HCT116 (cell line): ENCODE results near the gene FCRLB. TPM values are rescaled to one million over a fixed set of nuclear protein-coding genes. Genes with fewer than 3 reads are reported as not detected.
"Not testable (repeated sequence)": the region's sequence is repeated elsewhere in the genome, so short reads cannot be mapped to it uniquely, and the experiment has no call there.

ENCODE experiments used
- ATAC-seq: fragments of 200-7000 bp; cut with Tn5 transposase; 2 replicates; pipeline ENCODE4 v1.9.1; 2020; ENCODE audit warnings: mild to moderate bottlenecking, moderate library complexity
- BruUV-seq: library from RNA; stranded (reverse); fragments of 400-500 nt; replicated peaks from 2 replicates; lab custom pipeline; 2021; lab: Mats Ljungman, UMichigan
- CTCF ChIA-PET: fragments of 300-600 bp; sonication (Branson Sonifier 250); formaldehyde crosslinking; loops from one replicate; lab custom pipeline; 2021; ENCODE audit warnings: antibody characterized with exemption; lab: Charles Lee
- POLR2A ChIA-PET: fragments of 300-600, 350-600 bp; sonication (Branson Sonifier 250); formaldehyde crosslinking; loops from one replicate; lab custom pipeline; 2021; ENCODE audit warnings: antibody characterized with exemption; lab: Charles Lee
- RAD21 ChIA-PET, 2 experiments: fragments of 300-600 bp; sonication (Branson Sonifier 250); formaldehyde crosslinking; loops; one replicate each; lab custom pipeline; 2023; ENCODE audit warnings: low total read pairs in 2 of 2; ENCODE audit not compliant: uncharacterized antibody in 2 of 2, unreplicated experiment in 2 of 2, low non-redundant PET in 1 of 2; lab: Charles Lee
- DNase-seq: peaks from one replicate; pipeline ENCODE4 v3.0.0-alpha.2; 2010; ENCODE audit warnings: low read depth, low spot score
- H2AFZ ChIP-seq: fragments of 200-600 bp; shearing (Covaris generic), sonication (generic); 2 replicates; pipeline ENCODE4 v1.6.1; 2017; ENCODE audit warnings: low read depth, mixed run types, mixed read lengths, antibody characterized with exemption, low read length; ENCODE audit not compliant: poor library complexity, severe bottlenecking
- H3K27ac ChIP-seq: 2 replicates; pipeline ENCODE4 v1.5.1; 2012; ENCODE audit warnings: low read depth, low read length
- H3K27me3 ChIP-seq: fragments of 200-600 bp; sonication (generic); 2 replicates; pipeline ENCODE4 v1.6.1; 2016; ENCODE audit warnings: mixed run types, low read length, mixed read lengths; ENCODE audit not compliant: insufficient read depth
- H3K36me3 ChIP-seq, 2 experiments: fragments of 200-500 bp in 1 of 2; fragments of 200-600 bp in 1 of 2; sonication (Bioruptor generic) in 1 of 2; sonication (generic) in 1 of 2; 2 replicates each; pipeline versions ENCODE4 v1.5.1 to v1.6.1; 2014 to 2016; ENCODE audit warnings: low read length in 2 of 2, inconsistent platforms in 1 of 2, mixed read lengths in 1 of 2, mixed run types in 1 of 2; ENCODE audit not compliant: insufficient read depth in 2 of 2, control insufficient read depth in 1 of 2
- H3K4me1 ChIP-seq, 2 experiments: fragments of 200-600 bp in 1 of 2; sonication (generic) in 1 of 2; 2 replicates each; pipeline versions ENCODE4 v1.5.1 to v1.6.1; 2012 to 2017; ENCODE audit warnings: low read length in 2 of 2, inconsistent platforms in 1 of 2, mild to moderate bottlenecking in 1 of 2, mixed read lengths in 1 of 2, mixed run types in 1 of 2, moderate library complexity in 1 of 2; ENCODE audit not compliant: insufficient read depth in 2 of 2, control insufficient read depth in 1 of 2
- H3K4me2 ChIP-seq: fragments of 200-600 bp; sonication (generic); 2 replicates; pipeline ENCODE4 v1.6.1; 2017; ENCODE audit warnings: mixed run types, low read length, mixed read lengths
- H3K4me3 ChIP-seq, 2 experiments: fragments of 200-600 bp in 1 of 2; sonication (generic) in 1 of 2; replicated peaks in 1 of 2; 2 replicates each; pipeline ENCODE4 v1.5.1; 2011 to 2016; ENCODE audit warnings: low read length in 2 of 2, control low read depth in 1 of 2, low read depth in 1 of 2, mild to moderate bottlenecking in 1 of 2, mixed read lengths in 1 of 2, mixed run types in 1 of 2
- H3K79me2 ChIP-seq: fragments of 200-600 bp; sonication (generic); 2 replicates; pipeline ENCODE4 v1.6.1; 2017; ENCODE audit warnings: mild to moderate bottlenecking, mixed run types, low read length, moderate library complexity, mixed read lengths; ENCODE audit not compliant: insufficient read depth
- H3K9ac ChIP-seq: fragments of 200-600 bp; sonication (generic); 2 replicates; pipeline ENCODE4 v1.6.1; 2016; ENCODE audit warnings: low read length, mixed read lengths
- H3K9me2 ChIP-seq: fragments of 200-600 bp; sonication (generic), shearing (Covaris generic); 2 replicates; pipeline ENCODE4 v1.6.1; 2017; ENCODE audit warnings: mixed run types, mild to moderate bottlenecking, moderate library complexity; ENCODE audit not compliant: insufficient read depth
- H3K9me3 ChIP-seq, 2 experiments: fragments of 200-500 bp in 1 of 2; fragments of 200-600 bp in 1 of 2; sonication (Bioruptor generic) in 1 of 2; sonication (generic) in 1 of 2; 2 replicates each; pipeline ENCODE4 v1.6.1; 2014 to 2017; ENCODE audit warnings: low read length in 2 of 2, mixed read lengths in 2 of 2, inconsistent platforms in 1 of 2, low read depth in 1 of 2, mild to moderate bottlenecking in 1 of 2, mixed run types in 1 of 2, moderate library complexity in 1 of 2; ENCODE audit not compliant: control insufficient read depth in 1 of 2, insufficient read depth in 1 of 2
- H4K20me1 ChIP-seq: fragments of 200-600 bp; sonication (generic), shearing (Covaris generic); 2 replicates; pipeline ENCODE4 v1.6.1; 2017; ENCODE audit warnings: mixed run types, mild to moderate bottlenecking, moderate library complexity; ENCODE audit not compliant: insufficient read depth
- CBX3 ChIP-seq: IDR thresholded peaks from 2 replicates; pipeline ENCODE4 v1.6.1; 2012; ENCODE audit warnings: low read depth
- SP1 ChIP-seq: IDR thresholded peaks from 2 replicates; pipeline ENCODE4 v1.6.1; 2012; ENCODE audit warnings: low read depth
- TCF7L2 ChIP-seq: IDR thresholded peaks from 2 replicates; pipeline ENCODE4 v1.7.0; 2011; ENCODE audit warnings: borderline replicate concordance, inconsistent platforms; ENCODE audit not compliant: insufficient read depth, insufficient read length; ENCODE audit errors: extremely low read depth
- ZBTB33 ChIP-seq: IDR thresholded peaks from 2 replicates; pipeline ENCODE4 v1.6.1; 2011; ENCODE audit warnings: mild to moderate bottlenecking, low read length, moderate library complexity; ENCODE audit not compliant: insufficient replicate concordance; ENCODE audit errors: extremely low read depth
- intact Hi-C: fragments of 100-400 bp; cut with micrococcal nuclease; formaldehyde crosslinking; loops from 2 replicates; pipeline ENCODE4 v1.10.0; 2022
- total RNA-seq: library from RNA; stranded (reverse); gene quantifications from one replicate; pipeline ENCODE4 v1.2.1, GENCODE V29; 2021; ENCODE audit not compliant: unreplicated experiment

FCRLB gene
- total RNA-seq, 1 experiment from 2014 or later: 1.0 TPM

GRCh38 chr1:161723459-161724141 is 2.3 kb downstream of the FCRLB start:
- DNase-seq (no peak), ATAC-seq (no peak)
- Histone ChIP-seq H3K9me3 (no peaks in the 10 kb centered on the region), H3K4me1 (peaks cover 15 to 69% of the 10 kb centered on the region in 2 experiments), H3K4me2 (peak overlapping the region; percentile 13), H3K4me3 (no peak overlapping the region), H3K27ac (no peak overlapping the region), H4K20me1 (no peaks in the 10 kb centered on the region), H3K27me3 (no peaks in the 10 kb centered on the region), H3K79me2 (no peaks in the 10 kb centered on the region; the same call in 1 of the 2 replicates), H3K9ac (no peak overlapping the region), H3K36me3 (no peaks in the 10 kb centered on the region), H2AFZ (no peak overlapping the region), H3K9me2 (no peaks in the 10 kb centered on the region)
- intact Hi-C loops: no loop called here
- ChIA-PET POLR2A (no interaction called here), CTCF (no interaction called here), RAD21 (no interaction called here)
- TF ChIP-seq TCF7L2 (no peak), ZBTB33 (no peak), CBX3 (no peak), SP1 (peak; percentile 37; the same call in 1 of the 2 replicates)
- BruUV-seq: no TSS peak

- H3K4me2 ChIP-seq: peak overlapping the region; percentile 95
- peak overlapping the region; percentile 84 for H3K9ac ChIP-seq
- H3K27ac ChIP-seq: peak overlapping the region; percentile 87
- ATAC-seq, H3K79me2 ChIP-seq, RAD21 ChIA-PET, H3K36me3 ChIP-seq, DNase-seq, H3K9me2 ChIP-seq, intact Hi-C loops, H3K27me3 ChIP-seq, H3K9me3 ChIP-seq, H4K20me1 ChIP-seq, BruUV-seq, H2AFZ ChIP-seq: not testable (repeated sequence)
- H3K4me1 ChIP-seq: peaks cover 19 to 86% of the 10 kb centered on the region in 2 experiments
- POLR2A ChIA-PET: interaction anchor here (2.1 kb wide), 1 partner anchor 24 kb away, joined by 7 read pairs; the partner anchor contains the start of gene DUSP12
- peak overlapping the region; percentile 66 to 75; a peak in 3 of 4 replicates for H3K4me3 ChIP-seq
- CTCF ChIA-PET: interaction anchor here (1.0 to 1.2 kb wide), 2 partner anchors 11 to 12 kb away, joined by 3 read pairs; no protein-coding TSS in a partner anchor
These were observed 4.0 kb downstream of the FCRLB start for GRCh38 chr1:161725258-161725907.
